GM18907 (cell line): ENCODE results near the gene CCDC126.
A peak's percentile ranks its signal among the peaks of the same experiment; 100 is the strongest.
"Not testable (repeated sequence)": the region's sequence is repeated elsewhere in the genome, so short reads cannot be mapped to it uniquely, and the experiment has no call there.

ENCODE experiments used
- ATAC-seq: cut with Tn5 transposase; IDR thresholded peaks from one replicate; pipeline ENCODE4 v1.9.1; 2021; ENCODE audit warnings: mild to moderate bottlenecking, moderate library complexity; ENCODE audit not compliant: unreplicated experiment

The CCDC126 gene

GRCh38 chr7:23622506-23622925 lies 25.3 kb downstream of the CCDC126 start:
- ATAC-seq = no peak

GRCh38 chr7:23628370-23628769 lies 31.2 kb downstream of the CCDC126 start:
- no peak for ATAC-seq

- ATAC-seq = no peak
Observed at GRCh38 chr7:23633417-23633816, 36.2 kb downstream of the CCDC126 start.

GRCh38 chr7:23645822-23646221 lies 48.6 kb downstream of the CCDC126 start:
- ATAC-seq = no peak

GRCh38 chr7:23653942-23654341 lies 56.8 kb downstream of the CCDC126 start:
- ATAC-seq = no peak

- ATAC-seq = no peak
Observed at GRCh38 chr7:23654508-23654907, 57.3 kb downstream of the CCDC126 start.

- ATAC-seq = no peak
Observed at GRCh38 chr7:23655433-23655832, 58.3 kb downstream of the CCDC126 start.

- no peak for ATAC-seq
Observed at GRCh38 chr7:23658831-23659427, 61.7 kb downstream of the CCDC126 start.

GRCh38 chr7:23661385-23661784 lies 64.2 kb downstream of the CCDC126 start:
- no peak for ATAC-seq

- ATAC-seq = no peak
Observed at GRCh38 chr7:23662124-23662983, 65.2 kb downstream of the CCDC126 start.

GRCh38 chr7:23662984-23663313 lies 65.8 kb downstream of the CCDC126 start:
- no peak for ATAC-seq

GRCh38 chr7:23664122-23664521 lies 66.9 kb downstream of the CCDC126 start:
- no peak for ATAC-seq

- ATAC-seq = no peak
Observed at GRCh38 chr7:23672033-23672432, 74.9 kb downstream of the CCDC126 start.

GRCh38 chr7:23679898-23680413 lies 82.8 kb downstream of the CCDC126 start, which contains the start of gene FAM221A:
TSS of gene FAM221A (plus strand) at chr7:23680199. CDS start at chr7:23680219, 20 bp downstream.
- peak; percentile 94 for ATAC-seq

- ATAC-seq = peak; percentile 48
Observed at GRCh38 chr7:23680414-23681405, 83.5 kb downstream of the CCDC126 start.

GRCh38 chr7:23684041-23684440 lies 86.9 kb downstream of the CCDC126 start:
- not testable (repeated sequence) for ATAC-seq

- ATAC-seq = no peak
Observed at GRCh38 chr7:23685731-23686130, 88.5 kb downstream of the CCDC126 start.

GRCh38 chr7:23687011-23687410 lies 89.8 kb downstream of the CCDC126 start:
- no peak for ATAC-seq

GRCh38 chr7:23689165-23689564 lies 92.0 kb downstream of the CCDC126 start:
- no peak for ATAC-seq

GRCh38 chr7:23691320-23691719 lies 94.1 kb downstream of the CCDC126 start:
- ATAC-seq = no peak

GRCh38 chr7:23693224-23693623 lies 96.0 kb downstream of the CCDC126 start:
- no peak for ATAC-seq
